22Rv1 (cell line): ENCODE measurements around the gene AP1M2.
"Not testable (repeated sequence)": the region's sequence is repeated elsewhere in the genome, so short reads cannot be mapped to it uniquely, and the experiment has no call there.

Experiments used
- ZFX ChIP-seq: fragments of 450-650 bp; IDR thresholded peaks from 2 replicates; pipeline ENCODE4 v1.6.1; 2017; ENCODE audit warnings: antibody characterized with exemption, borderline replicate concordance
- TF ChIP-seq, protein P1 (sequence below): fragments of 450-650 bp; IDR thresholded peaks from 2 replicates; pipeline ENCODE4 v1.5.1; 2017; ENCODE audit warnings: mild to moderate bottlenecking

DNA sequence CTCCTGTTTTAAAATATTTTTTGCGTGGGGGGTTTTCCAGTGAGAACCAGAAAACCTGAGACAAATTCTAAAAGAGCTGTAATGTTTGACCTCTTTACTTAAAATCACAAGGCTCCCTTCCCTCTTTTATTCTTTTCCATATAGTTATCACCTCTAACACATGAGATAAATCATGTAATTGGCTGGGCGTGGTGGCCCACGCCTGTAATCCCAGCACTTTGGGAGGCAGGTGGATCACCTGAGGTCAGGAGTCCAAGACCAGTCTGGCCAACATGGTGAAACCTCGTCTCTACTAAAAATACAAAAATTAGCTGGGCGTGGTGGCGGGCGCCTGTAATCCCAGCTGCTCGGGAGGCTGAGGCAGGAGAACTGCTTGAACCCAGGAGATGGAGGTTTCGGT lies 36.1 kb downstream of the AP1M2 start:
- TF ChIP-seq, protein P1, sequence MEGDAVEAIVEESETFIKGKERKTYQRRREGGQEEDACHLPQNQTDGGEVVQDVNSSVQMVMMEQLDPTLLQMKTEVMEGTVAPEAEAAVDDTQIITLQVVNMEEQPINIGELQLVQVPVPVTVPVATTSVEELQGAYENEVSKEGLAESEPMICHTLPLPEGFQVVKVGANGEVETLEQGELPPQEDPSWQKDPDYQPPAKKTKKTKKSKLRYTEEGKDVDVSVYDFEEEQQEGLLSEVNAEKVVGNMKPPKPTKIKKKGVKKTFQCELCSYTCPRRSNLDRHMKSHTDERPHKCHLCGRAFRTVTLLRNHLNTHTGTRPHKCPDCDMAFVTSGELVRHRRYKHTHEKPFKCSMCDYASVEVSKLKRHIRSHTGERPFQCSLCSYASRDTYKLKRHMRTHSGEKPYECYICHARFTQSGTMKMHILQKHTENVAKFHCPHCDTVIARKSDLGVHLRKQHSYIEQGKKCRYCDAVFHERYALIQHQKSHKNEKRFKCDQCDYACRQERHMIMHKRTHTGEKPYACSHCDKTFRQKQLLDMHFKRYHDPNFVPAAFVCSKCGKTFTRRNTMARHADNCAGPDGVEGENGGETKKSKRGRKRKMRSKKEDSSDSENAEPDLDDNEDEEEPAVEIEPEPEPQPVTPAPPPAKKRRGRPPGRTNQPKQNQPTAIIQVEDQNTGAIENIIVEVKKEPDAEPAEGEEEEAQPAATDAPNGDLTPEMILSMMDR, result not testable (repeated sequence)
- not testable (repeated sequence) for TF ChIP-seq ZFX
